ENCODE results near the gene GCSAM.
A peak's percentile ranks its signal among the peaks of the same experiment; 100 is the strongest.

Gene GCSAM

DNA sequence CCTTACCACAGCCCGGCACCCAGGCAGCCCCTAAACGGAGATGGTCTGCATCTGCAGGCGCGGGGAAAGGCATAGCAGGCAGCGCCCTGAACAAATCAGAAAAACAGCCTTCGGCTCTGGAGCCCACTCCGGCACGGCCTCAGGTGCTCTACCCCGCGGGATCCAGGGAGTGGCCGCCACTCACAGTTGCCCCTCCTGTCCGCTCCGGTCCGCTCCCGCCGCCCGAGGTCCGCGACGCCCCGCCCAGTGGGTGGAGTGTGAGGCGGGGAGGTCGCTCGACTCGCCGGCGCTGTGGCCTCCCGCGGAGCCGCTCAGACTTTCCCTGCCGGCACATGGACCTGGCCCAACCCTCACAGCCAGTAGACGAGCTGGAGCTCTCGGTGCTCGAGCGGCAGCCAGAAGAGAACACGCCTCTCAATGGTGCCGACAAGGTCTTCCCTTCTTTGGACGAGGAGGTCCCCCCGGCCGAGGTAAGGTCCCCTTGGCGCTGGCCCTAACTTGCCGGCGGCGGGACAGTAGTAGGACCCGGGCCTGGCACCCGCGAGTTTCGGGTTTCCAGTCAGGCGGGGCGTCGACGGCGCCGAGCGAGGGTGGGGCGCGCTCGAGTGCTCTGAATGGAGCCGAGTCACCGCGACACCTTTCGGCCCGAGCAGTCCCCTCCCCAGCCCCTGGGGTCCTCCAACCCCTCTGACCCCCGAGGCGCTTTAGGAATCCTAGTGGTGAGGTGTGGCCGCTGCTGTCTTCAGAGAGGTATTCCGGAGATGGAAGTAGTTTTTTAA lies 46.8 kb downstream of the GCSAM start, which contains the start of gene C3orf52:
Gene C3orf52 (plus strand): TSS at position 314 of the 779 bp plus-strand sequence. CDS start 19 bp downstream, at position 333.
- Histone ChIP-seq H3F3A (ENCODE audit: insufficient read depth) (no peaks in the 10 kb centered on the region), H3K79me2 (ENCODE audit: insufficient read depth, low read length) (no peaks in the 10 kb centered on the region), H3K9me2 (replicated peaks; ENCODE audit: insufficient read depth, low read length) (no peaks in the 10 kb centered on the region), H2AFZ (ENCODE audit: low read depth, low read length, severe bottlenecking) (peak within 1 kb of the TSS; percentile 99), H3K27me3 (ENCODE audit: low read length) (no peaks in the 10 kb centered on the region), H3K27ac (ENCODE audit: low read depth, low read length) (no peak within 1 kb of the TSS), H4K20me1 (ENCODE audit: low read depth, low read length) (no peaks in the 10 kb centered on the region), H3K9ac (ENCODE audit: low read length) (peak within 1 kb of the TSS; percentile 66), H3K4me2 (ENCODE audit: low read depth, low read length, poor library complexity, severe bottlenecking) (peak within 1 kb of the TSS; percentile 91), H3K9me3 (ENCODE audit: insufficient read depth, low read length) (no peaks in the 10 kb centered on the region), H3K36me3 (ENCODE audit: low read length) (no peaks in the 10 kb centered on the region), H3K4me3 (ENCODE audit: insufficient read depth, low read length, poor library complexity, severe bottlenecking) (peak within 1 kb of the TSS; percentile 69)
- TF ChIP-seq, protein P1, sequence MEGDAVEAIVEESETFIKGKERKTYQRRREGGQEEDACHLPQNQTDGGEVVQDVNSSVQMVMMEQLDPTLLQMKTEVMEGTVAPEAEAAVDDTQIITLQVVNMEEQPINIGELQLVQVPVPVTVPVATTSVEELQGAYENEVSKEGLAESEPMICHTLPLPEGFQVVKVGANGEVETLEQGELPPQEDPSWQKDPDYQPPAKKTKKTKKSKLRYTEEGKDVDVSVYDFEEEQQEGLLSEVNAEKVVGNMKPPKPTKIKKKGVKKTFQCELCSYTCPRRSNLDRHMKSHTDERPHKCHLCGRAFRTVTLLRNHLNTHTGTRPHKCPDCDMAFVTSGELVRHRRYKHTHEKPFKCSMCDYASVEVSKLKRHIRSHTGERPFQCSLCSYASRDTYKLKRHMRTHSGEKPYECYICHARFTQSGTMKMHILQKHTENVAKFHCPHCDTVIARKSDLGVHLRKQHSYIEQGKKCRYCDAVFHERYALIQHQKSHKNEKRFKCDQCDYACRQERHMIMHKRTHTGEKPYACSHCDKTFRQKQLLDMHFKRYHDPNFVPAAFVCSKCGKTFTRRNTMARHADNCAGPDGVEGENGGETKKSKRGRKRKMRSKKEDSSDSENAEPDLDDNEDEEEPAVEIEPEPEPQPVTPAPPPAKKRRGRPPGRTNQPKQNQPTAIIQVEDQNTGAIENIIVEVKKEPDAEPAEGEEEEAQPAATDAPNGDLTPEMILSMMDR (IDR thresholded peaks at IDR 0.05; ENCODE audit: insufficient read depth, low read length, poor library complexity, severe bottlenecking), result no peak
- TF ChIP-seq EZH2phosphoT487 (conservative IDR thresholded peaks at IDR 0.05; ENCODE audit: low read length), result no peak

DNA sequence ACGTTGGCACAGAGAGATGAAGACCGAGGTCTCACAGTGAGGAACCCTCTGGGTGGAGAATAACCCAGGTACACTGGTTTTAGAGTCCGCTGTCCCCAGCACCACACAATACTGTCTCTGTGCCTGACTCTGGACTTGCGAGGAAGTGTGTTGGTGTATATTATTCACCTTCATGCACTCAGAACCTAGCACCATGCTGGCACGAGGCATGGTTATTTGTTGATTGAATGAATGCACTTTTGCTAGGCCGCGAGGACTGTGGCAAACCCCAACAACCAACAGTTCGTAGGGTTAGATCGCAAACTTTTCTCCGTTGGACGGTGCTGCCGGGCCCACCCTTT lies 47.3 kb downstream of the GCSAM start:
- no peaks in the 10 kb centered on the region for H3K79me2 ChIP-seq (ENCODE audit: insufficient read depth, low read length)
- no peaks in the 10 kb centered on the region for H3K9me3 ChIP-seq (ENCODE audit: insufficient read depth, low read length)
- TF ChIP-seq, protein P1 (IDR thresholded peaks at IDR 0.05; ENCODE audit: insufficient read depth, low read length, poor library complexity, severe bottlenecking), result no peak
- TF ChIP-seq EZH2phosphoT487 (conservative IDR thresholded peaks at IDR 0.05; ENCODE audit: low read length), result no peak
- no peak overlapping the region for H3K27ac ChIP-seq (ENCODE audit: low read depth, low read length)
- no peaks in the 10 kb centered on the region for H3F3A ChIP-seq (ENCODE audit: insufficient read depth)
- no peaks in the 10 kb centered on the region for H3K27me3 ChIP-seq (ENCODE audit: low read length)
- peak overlapping the region; percentile 99 for H2AFZ ChIP-seq (ENCODE audit: low read depth, low read length, severe bottlenecking)
- H3K9ac ChIP-seq (ENCODE audit: low read length), result peak overlapping the region; percentile 66
- peak overlapping the region; percentile 91 for H3K4me2 ChIP-seq (ENCODE audit: low read depth, low read length, poor library complexity, severe bottlenecking)
- H4K20me1 ChIP-seq (ENCODE audit: low read depth, low read length), result no peaks in the 10 kb centered on the region
- no peaks in the 10 kb centered on the region for H3K36me3 ChIP-seq (ENCODE audit: low read length)
- H3K9me2 ChIP-seq (replicated peaks; ENCODE audit: insufficient read depth, low read length), result no peaks in the 10 kb centered on the region
- peak overlapping the region; percentile 69 for H3K4me3 ChIP-seq (ENCODE audit: insufficient read depth, low read length, poor library complexity, severe bottlenecking)

DNA sequence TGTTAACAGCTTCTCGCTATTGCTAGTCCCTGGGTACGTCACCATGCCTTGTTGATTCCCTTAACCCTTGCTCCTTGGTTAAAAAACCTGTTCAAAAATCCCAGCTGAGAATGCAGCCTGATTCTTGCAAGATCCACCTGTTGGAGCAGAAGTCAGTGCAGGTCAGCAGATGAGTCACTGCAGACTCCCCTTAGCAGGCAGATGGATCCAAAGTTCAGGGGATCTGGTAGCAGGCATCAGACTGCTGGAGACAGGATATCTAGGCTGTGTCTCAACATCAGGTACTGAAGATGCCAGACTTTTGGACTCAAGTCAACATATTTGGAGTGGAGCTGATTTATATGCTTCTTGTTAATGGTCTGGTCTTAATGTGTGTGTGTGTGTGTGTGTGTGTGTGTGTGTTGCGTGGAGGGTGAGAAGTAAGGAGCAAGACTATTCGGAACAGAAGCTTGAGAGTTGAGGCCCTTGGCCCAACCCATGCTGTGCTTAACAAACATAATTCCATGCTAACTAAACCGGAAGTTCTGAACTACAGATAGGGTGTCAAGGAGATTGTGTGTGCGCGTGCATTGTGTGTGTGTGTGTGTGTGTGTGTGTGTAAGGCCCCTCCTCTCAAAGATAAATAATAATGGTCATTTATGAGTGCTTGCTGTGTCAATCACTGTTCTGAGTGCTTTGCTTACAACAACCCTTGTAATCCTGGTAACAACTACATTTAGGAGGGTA lies 47.9 kb downstream of the GCSAM start:
- H3K27me3 ChIP-seq (ENCODE audit: low read length), result no peaks in the 10 kb centered on the region
- H4K20me1 ChIP-seq (ENCODE audit: low read depth, low read length), result no peaks in the 10 kb centered on the region
- no peaks in the 10 kb centered on the region for H3F3A ChIP-seq (ENCODE audit: insufficient read depth)
- H3K9me2 ChIP-seq (replicated peaks; ENCODE audit: insufficient read depth, low read length), result no peaks in the 10 kb centered on the region
- no peak overlapping the region for H2AFZ ChIP-seq (ENCODE audit: low read depth, low read length, severe bottlenecking)
- H3K9ac ChIP-seq (ENCODE audit: low read length), result no peak overlapping the region; the same call in 1 of the 2 replicates
- no peak overlapping the region for H3K27ac ChIP-seq (ENCODE audit: low read depth, low read length)
- no peaks in the 10 kb centered on the region for H3K9me3 ChIP-seq (ENCODE audit: insufficient read depth, low read length)
- no peaks in the 10 kb centered on the region for H3K36me3 ChIP-seq (ENCODE audit: low read length)
- no peaks in the 10 kb centered on the region for H3K79me2 ChIP-seq (ENCODE audit: insufficient read depth, low read length)
- TF ChIP-seq EZH2phosphoT487 (conservative IDR thresholded peaks at IDR 0.05; ENCODE audit: low read length), result no peak
- TF ChIP-seq, protein P1 (IDR thresholded peaks at IDR 0.05; ENCODE audit: insufficient read depth, low read length, poor library complexity, severe bottlenecking), result no peak
- H3K4me2 ChIP-seq (ENCODE audit: low read depth, low read length, poor library complexity, severe bottlenecking), result peak overlapping the region; percentile 91
- H3K4me3 ChIP-seq (ENCODE audit: insufficient read depth, low read length, poor library complexity, severe bottlenecking), result no peak overlapping the region

All from SU-DHL-6 (cell line).